Astrocyte of the spinal cord (primary cell): ENCODE measurements around the gene LSM4.

ENCODE experiments used
- DNase-seq: peaks from one replicate; pipeline ENCODE4 v3.0.0; 2011; ENCODE audit warnings: low read depth, low spot score
- H3K4me3 ChIP-seq: 2 replicates; pipeline ENCODE4 v1.5.1; 2011; ENCODE audit warnings: low read depth, mild to moderate bottlenecking, low read length, moderate library complexity
- in situ Hi-C: cut with HindIII; loops from 2 replicates; pipeline ENCODE4 v1.10.0; 2017; ENCODE audit warnings: low sequenced_read_pairs
- TF ChIP-seq, protein P1 (sequence below): IDR thresholded peaks from 2 replicates; pipeline ENCODE4 v1.5.1; 2012; ENCODE audit warnings: low read depth, mild to moderate bottlenecking, low read length, inconsistent platforms

The LSM4 gene

DNA sequence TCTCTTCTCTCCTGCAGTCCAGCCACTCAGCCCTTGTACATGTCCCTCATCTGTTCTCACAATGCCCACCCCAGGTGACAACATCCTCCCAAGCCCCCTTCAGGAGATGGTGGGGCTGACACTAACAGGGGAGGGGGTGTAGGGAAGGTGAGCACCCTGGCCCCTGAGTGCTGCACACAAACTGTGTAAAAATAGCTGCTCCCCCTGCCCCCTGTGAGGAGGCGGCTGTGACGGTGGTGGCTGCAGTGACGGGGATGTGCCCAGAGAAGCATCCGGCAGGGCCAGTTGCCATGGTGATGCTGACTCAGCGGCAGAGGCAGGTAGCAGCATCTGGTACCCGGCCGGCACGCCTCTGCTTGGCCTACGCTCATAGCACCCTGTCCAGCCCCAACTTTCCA is 28.4 kb downstream of the LSM4 start:
- TF ChIP-seq, protein P1, sequence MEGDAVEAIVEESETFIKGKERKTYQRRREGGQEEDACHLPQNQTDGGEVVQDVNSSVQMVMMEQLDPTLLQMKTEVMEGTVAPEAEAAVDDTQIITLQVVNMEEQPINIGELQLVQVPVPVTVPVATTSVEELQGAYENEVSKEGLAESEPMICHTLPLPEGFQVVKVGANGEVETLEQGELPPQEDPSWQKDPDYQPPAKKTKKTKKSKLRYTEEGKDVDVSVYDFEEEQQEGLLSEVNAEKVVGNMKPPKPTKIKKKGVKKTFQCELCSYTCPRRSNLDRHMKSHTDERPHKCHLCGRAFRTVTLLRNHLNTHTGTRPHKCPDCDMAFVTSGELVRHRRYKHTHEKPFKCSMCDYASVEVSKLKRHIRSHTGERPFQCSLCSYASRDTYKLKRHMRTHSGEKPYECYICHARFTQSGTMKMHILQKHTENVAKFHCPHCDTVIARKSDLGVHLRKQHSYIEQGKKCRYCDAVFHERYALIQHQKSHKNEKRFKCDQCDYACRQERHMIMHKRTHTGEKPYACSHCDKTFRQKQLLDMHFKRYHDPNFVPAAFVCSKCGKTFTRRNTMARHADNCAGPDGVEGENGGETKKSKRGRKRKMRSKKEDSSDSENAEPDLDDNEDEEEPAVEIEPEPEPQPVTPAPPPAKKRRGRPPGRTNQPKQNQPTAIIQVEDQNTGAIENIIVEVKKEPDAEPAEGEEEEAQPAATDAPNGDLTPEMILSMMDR: no peak
- in situ Hi-C loops: no loop called here
- no peak overlapping the region for H3K4me3 ChIP-seq
- DNase-seq: no peak

DNA sequence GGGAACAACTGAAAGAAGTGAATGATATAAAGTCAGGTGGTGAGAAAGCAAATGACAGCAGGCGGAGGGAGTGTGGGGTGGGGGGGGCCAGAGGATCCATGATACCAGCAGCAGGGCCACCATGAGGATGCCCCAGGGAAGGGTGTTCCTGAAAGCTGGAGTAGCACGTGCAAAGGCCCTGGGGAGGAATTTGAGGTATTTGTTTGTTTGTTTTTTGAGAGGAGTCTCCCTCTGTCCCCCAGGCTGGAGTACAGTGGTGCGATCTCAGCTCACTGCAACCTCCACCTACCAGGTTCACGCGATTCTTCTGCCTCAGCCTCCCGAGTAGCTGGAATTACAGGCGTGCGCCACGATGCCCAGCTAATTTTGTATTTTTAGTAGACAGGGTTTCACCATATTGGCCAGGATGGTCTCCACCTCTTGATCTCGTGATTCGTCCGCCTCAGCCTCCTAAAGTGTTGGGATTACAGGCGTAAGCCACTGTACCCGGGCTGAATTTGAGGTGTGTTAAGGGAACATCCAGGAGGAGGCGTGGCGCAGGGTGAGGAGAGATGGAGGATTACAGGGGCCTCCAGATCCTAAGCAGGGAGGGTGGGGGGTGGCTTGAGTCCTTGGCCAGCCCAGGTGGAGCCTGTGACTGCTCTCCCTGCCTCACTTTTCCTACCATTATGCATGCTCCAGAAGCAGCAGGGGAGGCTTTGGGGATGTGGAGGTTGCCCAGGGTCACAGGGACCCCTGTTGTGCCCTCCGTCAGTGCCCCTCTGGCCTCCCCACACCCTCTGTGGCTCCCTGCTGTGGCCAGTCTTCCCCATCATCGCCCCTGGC is 29.0 kb downstream of the LSM4 start:
- no peak overlapping the region for H3K4me3 ChIP-seq
- in situ Hi-C loops: no loop called here
- TF ChIP-seq, protein P1: no peak
- no peak for DNase-seq

DNA sequence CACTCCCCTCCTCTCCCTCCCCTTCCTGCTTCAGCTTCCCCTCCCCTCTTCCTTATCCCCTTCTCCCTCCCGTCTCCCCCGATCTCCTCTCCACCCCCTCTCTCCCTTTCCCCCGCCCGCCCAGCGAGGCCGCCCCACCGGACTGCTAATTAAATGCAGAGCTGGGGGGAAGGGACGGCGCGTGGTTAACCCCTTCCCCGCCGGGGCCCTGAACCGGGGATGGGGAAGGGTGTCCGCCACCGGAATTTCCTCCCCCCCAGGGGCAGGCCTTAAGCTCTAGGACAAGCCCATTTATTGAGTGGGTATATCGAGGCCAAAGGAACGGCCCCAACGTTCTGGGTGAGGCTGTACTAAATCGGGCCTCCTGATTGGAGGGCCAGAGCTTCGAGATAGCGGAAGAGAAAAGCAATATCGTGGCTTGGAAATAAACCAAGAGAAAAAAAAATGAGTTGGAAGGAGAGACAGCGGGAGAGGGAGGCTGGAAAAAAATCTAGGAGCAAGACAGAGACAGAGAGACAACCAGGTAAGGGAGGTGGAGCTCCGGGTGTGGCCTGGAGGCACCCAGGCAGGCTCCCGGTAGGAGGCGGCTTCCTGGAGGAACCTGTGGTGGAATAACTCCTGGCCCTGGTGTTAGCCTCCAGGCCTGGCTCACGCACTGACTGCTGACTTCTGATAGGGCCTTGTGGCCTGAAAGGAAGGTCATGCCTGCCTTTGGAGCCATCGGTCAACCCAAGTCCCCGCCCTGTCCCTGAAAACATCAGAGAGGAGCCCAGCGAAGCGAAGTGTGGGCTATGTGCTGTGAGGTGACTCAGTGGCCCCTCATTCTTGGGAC is 29.9 kb downstream of the LSM4 start:
- H3K4me3 ChIP-seq: peak overlapping the region; percentile 57
- in situ Hi-C loops: no loop called here
- DNase-seq: peak; percentile 85
- TF ChIP-seq, protein P1: no peak

DNA sequence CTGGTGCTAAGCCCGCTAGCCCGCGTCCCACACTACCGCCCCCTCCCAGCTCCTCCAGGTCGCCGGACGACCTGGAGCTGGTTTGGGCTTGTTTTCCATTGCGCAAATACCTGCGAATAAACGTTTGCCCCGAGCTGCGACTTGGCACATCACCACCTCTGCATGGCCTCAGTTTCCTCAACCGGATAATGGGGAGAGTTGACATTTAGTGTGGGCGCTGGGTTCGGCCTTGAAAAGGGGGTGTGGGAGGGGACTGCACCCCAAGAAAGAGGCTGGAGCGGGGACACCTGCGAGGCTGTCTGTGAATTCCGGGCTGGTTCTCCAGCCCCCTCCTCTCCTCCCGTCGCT is 30.4 kb downstream of the LSM4 start:
- in situ Hi-C loops: no loop called here
- TF ChIP-seq, protein P1: no peak
- no peak for DNase-seq
- peak overlapping the region; percentile 57 for H3K4me3 ChIP-seq

- peak; percentile 90 for DNase-seq
- TF ChIP-seq, protein P1: no peak
- peak overlapping the region; percentile 57 for H3K4me3 ChIP-seq
- in situ Hi-C loops: no loop called here
Measured at GRCh38 chr19:18291590-18292461, 31.1 kb downstream of the LSM4 start.

- in situ Hi-C loops: no loop called here
Measured at GRCh38 chr19:18291019-18291524, 31.8 kb downstream of the LSM4 start.

More at GRCh38 chr19:18291019-18291524, 31.8 kb downstream of the LSM4 start:
- H3K4me3 ChIP-seq: peak overlapping the region; percentile 57
- no peak for DNase-seq
- TF ChIP-seq, protein P1: peak; percentile 17
